ENCODE data around the gene TBC1D26. TPM values are rescaled to one million over a fixed set of nuclear protein-coding genes. Genes with fewer than 3 reads are reported as not detected.
"Not testable (repeated sequence)": the region's sequence is repeated elsewhere in the genome, so short reads cannot be mapped to it uniquely, and the experiment has no call there.

TBC1D26 gene
- total RNA-seq, 1 donor from 2014 or later, result 0.49 TPM

- DNase-seq, result no peak
Measured at GRCh38 chr17:15744074-15744676, 12.1 kb downstream of the TBC1D26 start.

GRCh38 chr17:15744885-15745284, 12.8 kb downstream of the TBC1D26 start:
- no peak for DNase-seq

GRCh38 chr17:15749403-15749802, 17.3 kb downstream of the TBC1D26 start:
- DNase-seq, result not testable (repeated sequence)

- not testable (repeated sequence) for DNase-seq
Measured at GRCh38 chr17:15768865-15769533, 36.9 kb downstream of the TBC1D26 start.

GRCh38 chr17:15770679-15771078, 38.6 kb downstream of the TBC1D26 start:
- DNase-seq, result not testable (repeated sequence)

- DNase-seq, result no peak
Measured at GRCh38 chr17:15776871-15777270, 44.8 kb downstream of the TBC1D26 start.

- no peak for DNase-seq
Measured at GRCh38 chr17:15777297-15777696, 45.2 kb downstream of the TBC1D26 start.

- DNase-seq, result no peak
Measured at GRCh38 chr17:15777717-15778116, 45.6 kb downstream of the TBC1D26 start.

GRCh38 chr17:15779119-15779518, 47.0 kb downstream of the TBC1D26 start:
- DNase-seq, result no peak

- no peak for DNase-seq
Measured at GRCh38 chr17:15780188-15780587, 48.1 kb downstream of the TBC1D26 start.

GRCh38 chr17:15782866-15783265, 50.8 kb downstream of the TBC1D26 start:
- DNase-seq, result no peak

GRCh38 chr17:15783461-15783860, 51.4 kb downstream of the TBC1D26 start:
- DNase-seq, result no peak

GRCh38 chr17:15784351-15784750, 52.3 kb downstream of the TBC1D26 start:
- DNase-seq, result not testable (repeated sequence)

- not testable (repeated sequence) for DNase-seq
Measured at GRCh38 chr17:15787363-15788075, 55.4 kb downstream of the TBC1D26 start.

GRCh38 chr17:15788365-15788764, 56.3 kb downstream of the TBC1D26 start:
- DNase-seq, result not testable (repeated sequence)

Small RNA genes within 50 kb of the gene (small RNA-seq; reads per million reads assigned to genes)
- gene AC015922.1 (ENCODE audit: low replicate concordance), result not detected
- not detected for gene RNA5SP436 (ENCODE audit: low replicate concordance)

Other genes with a start within 250 kb of the TBC1D26 start
- gene TVP23C, start 168.8 kb upstream of the TBC1D26 start, total RNA-seq, result 38.2 TPM
- 3.6 TPM for gene FBXW10B, start 112.6 kb upstream of the TBC1D26 start, total RNA-seq
- 45.4 TPM for gene TRIM16, start 48.0 kb upstream of the TBC1D26 start, total RNA-seq
- 28.9 TPM for gene ZNF286A, start 32.5 kb upstream of the TBC1D26 start, total RNA-seq
- 11.2 TPM for gene ADORA2B, start 212.8 kb downstream of the TBC1D26 start, total RNA-seq